GM12878 (cell line): Measurements from ENCODE around the gene LAMB4. TPM values are rescaled to one million over a fixed set of nuclear protein-coding genes. Genes with fewer than 3 reads are reported as not detected.

Experiments used
- ATAC-seq: fragments of 200-7000 bp; cut with Tn5 transposase; 3 replicates; pipeline ENCODE4 v1.9.1; 2020; ENCODE audit warnings: mild to moderate bottlenecking, moderate library complexity
- BruUV-seq: library from RNA; stranded (reverse); fragments of 400-500 nt; replicated peaks from 2 replicates; lab custom pipeline; 2021; lab: Mats Ljungman, UMichigan
- CTCF ChIA-PET: fragments of 300-600 bp; sonication (Branson Sonifier 250); formaldehyde crosslinking; extraction: SDS; loops from one replicate; lab custom pipeline; 2021; ENCODE audit warnings: inconsistent platforms; lab: Yijun Ruan, JAX
- POLR2A ChIA-PET: fragments of 350-600 bp; formaldehyde crosslinking; extraction: SDS; loops from one replicate; lab custom pipeline; 2021; ENCODE audit warnings: inconsistent platforms; lab: Charles Lee
- RAD21 ChIA-PET: fragments of 300-600 bp; sonication (Branson Sonifier 250); formaldehyde crosslinking; loops from one replicate; lab custom pipeline; 2023; ENCODE audit warnings: antibody characterized with exemption; ENCODE audit not compliant: unreplicated experiment; lab: Charles Lee
- SMC1A ChIA-PET: fragments of 300-600 bp; sonication (Branson Sonifier 250); formaldehyde crosslinking; loops from one replicate; lab custom pipeline; 2023; ENCODE audit not compliant: unreplicated experiment, uncharacterized antibody; lab: Charles Lee
- DNase-seq: peaks from one replicate; pipeline ENCODE4 v3.0.0-alpha.2; 2011; ENCODE audit warnings: low read depth, low spot score
- FAIRE-seq: peaks from 3 replicates; lab custom pipeline; 2011; peaks lifted over from hg19 to GRCh38; lab: Jason Lieb, UNC
- H2AFZ ChIP-seq: 2 replicates; pipeline ENCODE4 v1.6.0; 2011; ENCODE audit warnings: low read depth, low read length, control low read depth; ENCODE audit not compliant: control insufficient read depth
- H3K27ac ChIP-seq: 2 replicates; pipeline ENCODE4 v1.5.1; 2011; ENCODE audit warnings: control low read depth; ENCODE audit not compliant: control insufficient read depth, insufficient read depth
- H3K27me3 ChIP-seq, 2 experiments: replicated peaks in 1 of 2; 2 replicates each; pipeline versions ENCODE4 v1.6.0 to v1.6.1; 2011; ENCODE audit warnings: low read length in 1 of 2; ENCODE audit not compliant: control insufficient read depth in 2 of 2, insufficient read depth in 2 of 2
- H3K36me3 ChIP-seq, 2 experiments: 2 replicates each; pipeline ENCODE4 v1.5.1; 2011; ENCODE audit warnings: low read length in 1 of 2; ENCODE audit not compliant: control insufficient read depth in 2 of 2, insufficient read depth in 2 of 2
- H3K4me1 ChIP-seq: 2 replicates; pipeline ENCODE4 v1.6.1; 2011; ENCODE audit warnings: mild to moderate bottlenecking, low read length, moderate library complexity, mixed read lengths; ENCODE audit not compliant: control insufficient read depth, insufficient read depth
- H3K4me2 ChIP-seq: 2 replicates; pipeline ENCODE4 v1.6.0; 2011; ENCODE audit warnings: control low read depth; ENCODE audit not compliant: control insufficient read depth, insufficient read depth
- H3K4me3 ChIP-seq: fragments of 200-600 bp; sonication (generic); 2 replicates; pipeline ENCODE4 v1.5.1; 2016
- H3K79me2 ChIP-seq: 2 replicates; pipeline ENCODE4 v1.6.0; 2011; ENCODE audit warnings: low read length; ENCODE audit not compliant: control insufficient read depth, insufficient read depth
- H3K9ac ChIP-seq: 2 replicates; pipeline ENCODE4 v1.8.0; 2011; ENCODE audit warnings: low read length, control low read depth, mixed read lengths; ENCODE audit not compliant: control insufficient read depth, insufficient read depth
- H3K9me3 ChIP-seq: replicated peaks from 3 replicates; pipeline ENCODE4 v1.5.1; 2011; ENCODE audit warnings: mild to moderate bottlenecking, low read length; ENCODE audit not compliant: control insufficient read depth, insufficient read depth
- H4K20me1 ChIP-seq: 2 replicates; pipeline ENCODE4 v1.6.0; 2011; ENCODE audit not compliant: control insufficient read depth, insufficient read depth
- ASH2L ChIP-seq: fragments of 300-600, 200-600 bp; sonication (generic); IDR thresholded peaks from 2 replicates; pipeline ENCODE4 v1.6.1; 2017; ENCODE audit warnings: low read depth, mild to moderate bottlenecking, borderline replicate concordance
- CBX5 ChIP-seq: sonication (generic); IDR thresholded peaks from 2 replicates; pipeline ENCODE4 v1.6.1; 2016; ENCODE audit warnings: low read depth, moderate library complexity, mild to moderate bottlenecking, inconsistent platforms
- CEBPZ ChIP-seq: fragments of 150-350 bp; IDR thresholded peaks from 2 replicates; pipeline ENCODE4 v1.6.1; 2016; ENCODE audit warnings: low read depth, low read length
- CREB1 ChIP-seq: IDR thresholded peaks from 2 replicates; pipeline ENCODE4 v1.6.1; 2012; ENCODE audit warnings: low read depth, mild to moderate bottlenecking, inconsistent platforms
- E4F1 ChIP-seq: fragments of 450-650 bp; IDR thresholded peaks from 2 replicates; pipeline ENCODE4 v1.6.1; 2018; ENCODE audit warnings: borderline replicate concordance, mild to moderate bottlenecking; ENCODE audit not compliant: partially characterized antibody
- MYC ChIP-seq: IDR thresholded peaks from 2 replicates; pipeline ENCODE4 v1.6.1; 2011; ENCODE audit warnings: mild to moderate bottlenecking, low read length, moderate library complexity, inconsistent platforms; ENCODE audit not compliant: insufficient read depth, insufficient replicate concordance, insufficient read length, severe bottlenecking
- POU2F2 ChIP-seq: IDR thresholded peaks from 3 replicates; pipeline ENCODE4 v1.6.1; 2011; ENCODE audit warnings: low read depth, mild to moderate bottlenecking, low read length, borderline replicate concordance
- RCOR1 ChIP-seq: conservative IDR thresholded peaks from 2 replicates; pipeline ENCODE4 v1.6.1; 2012; ENCODE audit warnings: low read depth, low read length, improper control_type of control experiment
- REST ChIP-seq: IDR thresholded peaks from 2 replicates; pipeline ENCODE4 v1.6.1; 2012; ENCODE audit warnings: mild to moderate bottlenecking, low read depth, low read length
- SIN3A ChIP-seq: IDR thresholded peaks from 2 replicates; pipeline ENCODE4 v1.6.1; 2012; ENCODE audit warnings: low read depth, low read length, improper control_type of control experiment
- ZNF207 ChIP-seq: fragments of 450-650 bp; IDR thresholded peaks from 2 replicates; pipeline ENCODE4 v1.6.1; 2014; ENCODE audit warnings: antibody characterized with exemption, mild to moderate bottlenecking, borderline replicate concordance
- WGBS: methylation state at CpG from one replicate; pipeline ENCODE4 v1.1.6; 2016; ENCODE audit warnings: low lambda C conversion rate; ENCODE audit not compliant: insufficient replicate concordance, insufficient coverage; ENCODE audit errors: missing lambda C conversion rate; 5-methylcytosine and 5-hydroxymethylcytosine counted together
- in situ Hi-C: fragments of 300-500 bp; cut with MboI; formaldehyde crosslinking; loops from 9 replicates; pipeline ENCODE4 v1.14.3; 2018; ENCODE audit warnings: mixed read lengths
- intact Hi-C: fragments of 100-400 bp; cut with micrococcal nuclease; formaldehyde crosslinking; loops from one replicate; pipeline ENCODE4 v1.14.2; 2022; ENCODE audit not compliant: unreplicated experiment
- polyA plus RNA-seq, 11 experiments: library from polyadenylated mRNA; depleted of rRNA in 4 of 11; unstranded in 6 of 11; stranded (reverse) in 5 of 11; fragments of >200 nt; fragmentation: Nextera tagmentation in 4 of 11; fragmentation: Illumina TruSeq in 1 of 11; extraction: Ambion mirVana in 4 of 11; extraction: Trizol in 1 of 11; gene quantifications; 1 replicate in 1 of 11; 2 replicates in 10 of 11; pipeline versions ENCODE4 v1.2.1 to v1.2.3, GENCODE V29; 2011 to 2016; ENCODE audit warnings: inconsistent platforms in 2 of 11, missing spikeins in 2 of 11, low read depth in 1 of 11
- total RNA-seq, 4 experiments: library from RNA; depleted of rRNA in 3 of 4; stranded (reverse); fragments of >200 nt in 3 of 4; fragmentation: Illumina TruSeq in 1 of 4; extraction: Trizol in 1 of 4; gene quantifications; 2 replicates each; pipeline versions ENCODE4 v1.2.1 to v1.2.3, GENCODE V29; 2013 to 2021

LAMB4 gene
- total and polyA plus RNA-seq, 10 of the 15 experiments (the other 5 are each of a cell fraction or from before 2014, with no cell fraction given): 0.04 to 0.06 TPM; not detected in 8

GRCh38 chr7:108045154-108045553, 85.0 kb downstream of the LAMB4 start:
- in situ Hi-C loops: no loop called here
- Histone ChIP-seq H3K27ac (no peak overlapping the region), H3K4me1 (no peaks in the 10 kb centered on the region; the same call in 1 of the 2 replicates), H3K4me3 (no peak overlapping the region), H4K20me1 (no peaks in the 10 kb centered on the region), H2AFZ (no peak overlapping the region), H3K9ac (no peak overlapping the region), H3K79me2 (no peaks in the 10 kb centered on the region), H3K4me2 (no peak overlapping the region)
- ChIA-PET CTCF (interaction anchor here (1.5 kb wide), 1 partner anchor 29 kb away, joined by 4 read pairs; no protein-coding TSS in a partner anchor), POLR2A (no interaction called here)
- ATAC-seq: no peak
- 5% methylated on average over 1 of the region's 1 CpG for WGBS
- TF ChIP-seq RCOR1: no peak
- TF ChIP-seq SIN3A: no peak
- TF ChIP-seq REST: no peak
- no peak for TF ChIP-seq ZNF207
- no peak for TF ChIP-seq POU2F2
- TF ChIP-seq MYC: no peak
- TF ChIP-seq E4F1: no peak
- no peak for TF ChIP-seq ASH2L
- TF ChIP-seq CBX5: no peak
- no peak for TF ChIP-seq CREB1
- TF ChIP-seq CEBPZ: no peak
- TF ChIP-seq, all 136 proteins: peak for 0
- BruUV-seq: no TSS peak
- FAIRE-seq (no peak), DNase-seq (no peak)
- H3K27me3 ChIP-seq: no peaks in the 10 kb centered on the region
- H3K9me3 ChIP-seq: no peaks in the 10 kb centered on the region
- ChIA-PET SMC1A (interaction anchor here (1.6 kb wide), 1 partner anchor 8 kb away, joined by 3 read pairs; no protein-coding TSS in a partner anchor), RAD21 (no interaction called here)
- H3K36me3 ChIP-seq: no peaks in the 10 kb centered on the region
- intact Hi-C loops: no loop called here
